Adrenal gland (tissue), 5 donors: Measurements from ENCODE around the gene NRXN2.

Source experiments
- POLR2A ChIP-seq, 2 donors: fragments of 450-650 bp; IDR thresholded peaks; one replicate each; pipeline ENCODE4 v1.6.1; 2017; ENCODE audit warnings: antibody characterized with exemption in 2 of 2, mild to moderate bottlenecking in 2 of 2, moderate library complexity in 1 of 2
- TF ChIP-seq, protein P1 (sequence below), 6 experiments: fragments of 450-650 bp in 4 of 6; fragments of 200-600 bp in 2 of 6; sonication (generic) in 1 of 6; IDR thresholded peaks; 1 replicate in 5 of 6; 2 replicates in 1 of 6; pipeline versions ENCODE4 v1.5.1 to v1.8.0; 2016 to 2021; ENCODE audit warnings: antibody characterized with exemption in 6 of 6, mild to moderate bottlenecking in 2 of 6, moderate library complexity in 1 of 6
- donor health status: DM: no; HTN: no; CAD: no.

DNA sequence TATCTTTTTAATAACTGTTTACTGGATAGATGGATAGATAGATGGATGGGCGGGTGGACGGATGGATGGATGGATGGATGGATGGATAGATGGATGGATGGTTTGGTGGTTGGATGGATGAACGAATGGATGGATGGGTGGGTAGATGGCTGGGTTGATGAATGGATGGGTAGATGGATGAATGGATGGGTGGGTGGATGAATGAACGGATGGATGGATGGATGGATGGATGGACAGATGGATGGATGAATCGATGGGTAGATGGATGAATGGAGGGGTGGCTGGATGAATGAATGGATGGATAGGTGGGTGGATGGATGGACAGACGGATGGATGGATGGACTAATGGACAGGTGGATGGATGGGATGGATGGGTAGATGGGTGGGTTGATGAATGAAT, 145.8 kb downstream of the NRXN2 start:
- TF ChIP-seq, protein P1, sequence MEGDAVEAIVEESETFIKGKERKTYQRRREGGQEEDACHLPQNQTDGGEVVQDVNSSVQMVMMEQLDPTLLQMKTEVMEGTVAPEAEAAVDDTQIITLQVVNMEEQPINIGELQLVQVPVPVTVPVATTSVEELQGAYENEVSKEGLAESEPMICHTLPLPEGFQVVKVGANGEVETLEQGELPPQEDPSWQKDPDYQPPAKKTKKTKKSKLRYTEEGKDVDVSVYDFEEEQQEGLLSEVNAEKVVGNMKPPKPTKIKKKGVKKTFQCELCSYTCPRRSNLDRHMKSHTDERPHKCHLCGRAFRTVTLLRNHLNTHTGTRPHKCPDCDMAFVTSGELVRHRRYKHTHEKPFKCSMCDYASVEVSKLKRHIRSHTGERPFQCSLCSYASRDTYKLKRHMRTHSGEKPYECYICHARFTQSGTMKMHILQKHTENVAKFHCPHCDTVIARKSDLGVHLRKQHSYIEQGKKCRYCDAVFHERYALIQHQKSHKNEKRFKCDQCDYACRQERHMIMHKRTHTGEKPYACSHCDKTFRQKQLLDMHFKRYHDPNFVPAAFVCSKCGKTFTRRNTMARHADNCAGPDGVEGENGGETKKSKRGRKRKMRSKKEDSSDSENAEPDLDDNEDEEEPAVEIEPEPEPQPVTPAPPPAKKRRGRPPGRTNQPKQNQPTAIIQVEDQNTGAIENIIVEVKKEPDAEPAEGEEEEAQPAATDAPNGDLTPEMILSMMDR (IDR thresholded peaks at IDR 0.05), result no peak
- TF ChIP-seq POLR2A (IDR thresholded peaks at IDR 0.05), result no peak
